Right lobe of liver (tissue), 6 donors: ENCODE data around the gene EML3. TPM values are rescaled to one million over a fixed set of nuclear protein-coding genes. Genes with fewer than 3 reads are reported as not detected.
A peak's percentile ranks its signal among the peaks of the same experiment; 100 is the strongest.

Source experiments
- ATAC-seq, 4 donors: fragments of 200-7000 bp; cut with Tn5 transposase; one replicate each; pipeline ENCODE4 v1.9.1; 2020; ENCODE audit warnings: mild to moderate bottlenecking in 4 of 4, moderate library complexity in 4 of 4
- DNase-seq, 3 donors: peaks; one replicate each; pipeline ENCODE4 v3.0.0-alpha.2; 2020
- H3K27ac ChIP-seq, 3 donors: fragments of 200-600 bp; one replicate each; pipeline ENCODE4 v1.8.0; 2022
- H3K27me3 ChIP-seq, 2 donors: fragments of 200-600 bp; one replicate each; pipeline ENCODE4 v1.8.0; 2022
- H3K36me3 ChIP-seq, 4 donors: fragments of 200-600 bp; sonication (generic) in 1 of 4; one replicate each; pipeline versions ENCODE4 v1.5.1 to v1.8.0; 2017 to 2022; ENCODE audit warnings: control low read depth in 1 of 4
- H3K4me1 ChIP-seq, 4 donors: fragments of 200-600 bp; sonication (generic) in 1 of 4; one replicate each; pipeline versions ENCODE4 v1.5.1 to v1.8.0; 2017 to 2022; ENCODE audit warnings: control low read depth in 1 of 4
- H3K4me3 ChIP-seq, 3 donors: fragments of 200-600 bp; one replicate each; pipeline ENCODE4 v1.8.0; 2022
- H3K9me3 ChIP-seq, 4 donors: fragments of 200-600 bp; sonication (generic) in 1 of 4; one replicate each; pipeline versions ENCODE4 v1.5.1 to v1.8.0; 2017 to 2022; ENCODE audit warnings: control low read depth in 1 of 4
- POLR2A ChIP-seq: fragments of 450-650 bp; IDR thresholded peaks from one replicate; pipeline ENCODE4 v1.6.1; 2017; ENCODE audit warnings: antibody characterized with exemption, mild to moderate bottlenecking
- WGBS: methylation state at CpG from one replicate; pipeline ENCODE4 v1.1.6; 2018; ENCODE audit warnings: low coverage, low lambda C conversion rate; ENCODE audit not compliant: insufficient coverage; ENCODE audit errors: missing lambda C conversion rate; 5-methylcytosine and 5-hydroxymethylcytosine counted together
- intact Hi-C, 2 donors: fragments of 100-400 bp; cut with DNase I; formaldehyde crosslinking; loops; one replicate each; pipeline versions ENCODE4 v1.11.2 to v1.14.1; 2022
- total RNA-seq, 6 experiments: library from RNA; depleted of rRNA in 2 of 6; stranded (reverse); fragments of >200 nt in 2 of 6; fragmentation: NEBNext Ultra II Directional in 3 of 6; extraction: Animal tissue kit (Norgen Biotek cat#: 25700) in 3 of 6; gene quantifications; one replicate each; pipeline versions ENCODE4 v1.1.0 to v1.2.4, GENCODE V29; 2016 to 2023
- TF ChIP-seq, protein P1 (sequence below), 4 donors: fragments of 200-600 bp in 3 of 4; fragments of 450-650 bp in 1 of 4; IDR thresholded peaks; one replicate each; pipeline versions ENCODE4 v1.5.1 to v1.8.0; 2016 to 2022; ENCODE audit warnings: antibody characterized with exemption in 4 of 4, mild to moderate bottlenecking in 2 of 4
- donor health status: DM: no; HTN: yes; CAD: no.
- donor health status: DM: no; HTN: no; CAD: no.
- donor health status: DM: no; HTN: no; CAD: no.
- donor health status: DM: no; HTN: yes; CAD: no.
- donor health status: DM: no; HTN: yes; CAD: no.

EML3 gene
- total RNA-seq, 6 experiments from 2014 or later = 19.1 to 36.4 (median 22.7) TPM

DNA sequence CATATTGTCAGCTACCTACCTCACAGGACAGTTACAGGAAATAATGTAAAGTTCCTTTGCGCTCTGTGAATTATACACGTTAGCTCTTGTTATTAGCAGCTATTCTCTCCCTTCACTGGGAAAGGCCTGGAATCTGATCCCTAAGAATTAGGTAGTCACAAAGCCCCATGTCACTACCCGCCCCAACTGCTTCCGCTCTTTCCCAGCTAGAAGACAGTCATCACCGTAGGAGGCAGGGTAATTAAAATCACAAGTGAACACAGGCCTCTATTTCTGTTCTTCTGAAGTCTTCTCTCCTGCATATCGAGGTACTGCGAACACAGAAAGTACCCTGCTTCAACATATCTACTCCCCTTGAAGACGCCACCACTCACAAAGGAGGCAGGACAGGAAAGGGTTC is 53.4 kb downstream of the EML3 start:
- DNase-seq = no peak
- no peak overlapping the region for H3K27ac ChIP-seq
- no peaks in the 10 kb centered on the region for H3K27me3 ChIP-seq
- TF ChIP-seq POLR2A = no peak
- TF ChIP-seq, protein P1, sequence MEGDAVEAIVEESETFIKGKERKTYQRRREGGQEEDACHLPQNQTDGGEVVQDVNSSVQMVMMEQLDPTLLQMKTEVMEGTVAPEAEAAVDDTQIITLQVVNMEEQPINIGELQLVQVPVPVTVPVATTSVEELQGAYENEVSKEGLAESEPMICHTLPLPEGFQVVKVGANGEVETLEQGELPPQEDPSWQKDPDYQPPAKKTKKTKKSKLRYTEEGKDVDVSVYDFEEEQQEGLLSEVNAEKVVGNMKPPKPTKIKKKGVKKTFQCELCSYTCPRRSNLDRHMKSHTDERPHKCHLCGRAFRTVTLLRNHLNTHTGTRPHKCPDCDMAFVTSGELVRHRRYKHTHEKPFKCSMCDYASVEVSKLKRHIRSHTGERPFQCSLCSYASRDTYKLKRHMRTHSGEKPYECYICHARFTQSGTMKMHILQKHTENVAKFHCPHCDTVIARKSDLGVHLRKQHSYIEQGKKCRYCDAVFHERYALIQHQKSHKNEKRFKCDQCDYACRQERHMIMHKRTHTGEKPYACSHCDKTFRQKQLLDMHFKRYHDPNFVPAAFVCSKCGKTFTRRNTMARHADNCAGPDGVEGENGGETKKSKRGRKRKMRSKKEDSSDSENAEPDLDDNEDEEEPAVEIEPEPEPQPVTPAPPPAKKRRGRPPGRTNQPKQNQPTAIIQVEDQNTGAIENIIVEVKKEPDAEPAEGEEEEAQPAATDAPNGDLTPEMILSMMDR (IDR thresholded peaks at IDR 0.05) = no peak
- intact Hi-C loops = loop anchor here in 1 of 2 donors (5.0 kb wide), 1 partner anchor 137 kb away; no protein-coding TSS in a partner anchor
- peaks cover 0 to 46% (median 19%) of the 10 kb centered on the region in 4 donors for H3K36me3 ChIP-seq
- no peaks in the 10 kb centered on the region for H3K9me3 ChIP-seq
- WGBS = 75% methylated on average over 8 of the region's 8 CpGs
- H3K4me1 ChIP-seq = peaks cover 0 to 31% (median 12%) of the 10 kb centered on the region in 4 donors
- H3K4me3 ChIP-seq = no peak overlapping the region
- ATAC-seq = no peak

DNA sequence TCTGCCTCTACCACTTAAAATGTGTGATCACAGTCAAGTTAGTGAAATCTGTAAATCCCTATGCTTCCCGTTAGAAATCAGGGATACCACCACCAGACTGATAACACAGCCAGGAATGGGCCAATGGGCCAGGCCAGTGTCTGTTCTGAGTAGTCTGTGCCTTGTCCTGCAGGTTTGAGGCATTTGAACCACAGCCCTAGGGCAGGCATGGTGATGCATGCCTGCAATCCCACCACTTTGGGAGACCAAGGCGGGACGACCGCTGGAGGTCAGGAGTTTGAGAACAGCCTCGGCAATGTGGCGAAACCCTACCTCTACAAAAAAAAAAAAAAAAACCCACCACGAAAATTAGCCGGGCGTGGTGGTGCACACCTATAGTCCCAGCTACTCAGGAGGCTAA is 53.9 kb downstream of the EML3 start:
- H3K4me1 ChIP-seq = peaks cover 0 to 36% (median 14%) of the 10 kb centered on the region in 4 donors
- H3K4me3 ChIP-seq = no peak overlapping the region
- DNase-seq (peak in 1 of 3 donors; percentile 25), ATAC-seq (no peak)
- H3K27ac ChIP-seq = no peak overlapping the region
- H3K27me3 ChIP-seq = no peaks in the 10 kb centered on the region
- H3K36me3 ChIP-seq = peaks cover 0 to 42% (median 19%) of the 10 kb centered on the region in 4 donors
- intact Hi-C loops = loop anchor here in 1 of 2 donors (5.0 kb wide), 1 partner anchor 136 kb away; no protein-coding TSS in a partner anchor
- no peaks in the 10 kb centered on the region for H3K9me3 ChIP-seq
- TF ChIP-seq, protein P1 (IDR thresholded peaks at IDR 0.05) = no peak
- no peak for TF ChIP-seq POLR2A
- WGBS = 68% methylated on average over 3 of the region's 9 CpGs

DNA sequence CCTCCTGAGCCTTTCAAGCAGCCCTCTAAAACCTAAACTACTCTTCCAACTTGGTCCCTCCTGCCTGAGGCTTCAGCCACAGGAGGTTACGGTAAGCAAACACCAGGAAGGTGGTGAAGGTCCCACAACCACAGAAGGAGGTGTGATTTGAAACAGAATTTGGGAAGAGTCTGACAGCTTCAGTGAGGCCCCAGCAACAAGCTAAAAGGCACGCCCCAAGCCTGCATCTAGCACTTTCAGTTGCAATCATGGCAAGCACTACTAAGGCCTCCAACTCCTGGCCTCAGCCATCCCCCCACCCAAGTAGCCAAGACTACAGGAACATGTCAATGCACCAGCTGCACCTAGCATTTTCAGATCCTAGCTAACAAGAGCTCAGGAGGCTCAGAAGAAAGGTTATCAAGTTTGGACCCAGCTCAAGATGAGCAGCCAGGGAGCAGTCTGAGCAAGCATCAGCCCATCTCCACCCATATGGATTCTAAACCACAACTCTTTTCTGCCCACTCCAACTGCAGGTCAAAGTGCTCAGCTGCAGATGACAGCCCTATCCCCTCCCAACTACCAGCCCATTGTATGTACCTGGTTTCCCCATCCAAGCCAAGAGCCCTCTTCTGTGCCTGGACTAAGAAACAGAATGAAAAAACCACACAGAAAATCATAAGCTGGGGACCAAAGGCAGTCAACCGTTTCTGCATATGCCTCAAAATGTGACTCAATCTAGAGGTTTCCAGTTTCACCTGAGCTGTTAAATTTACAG is 55.5 kb downstream of the EML3 start:
- TF ChIP-seq POLR2A = no peak
- TF ChIP-seq, protein P1 (IDR thresholded peaks at IDR 0.05) = no peak
- intact Hi-C loops = loop anchor here in 1 of 2 donors (5.0 kb wide), 1 partner anchor 135 kb away; no protein-coding TSS in a partner anchor
- H3K27ac ChIP-seq = peak overlapping the region; percentile 44 to 86 (median 45)
- H3K27me3 ChIP-seq = no peaks in the 10 kb centered on the region
- H3K4me3 ChIP-seq = no peak overlapping the region
- WGBS = 38% methylated on average over 2 of the region's 3 CpGs
- DNase-seq = peak in 1 of 3 donors; percentile 27
- H3K9me3 ChIP-seq = no peaks in the 10 kb centered on the region
- ATAC-seq = no peak
- peaks cover 0 to 52% (median 22%) of the 10 kb centered on the region in 4 donors for H3K4me1 ChIP-seq
- H3K36me3 ChIP-seq = peaks cover 0 to 34% (median 11%) of the 10 kb centered on the region in 4 donors

DNA sequence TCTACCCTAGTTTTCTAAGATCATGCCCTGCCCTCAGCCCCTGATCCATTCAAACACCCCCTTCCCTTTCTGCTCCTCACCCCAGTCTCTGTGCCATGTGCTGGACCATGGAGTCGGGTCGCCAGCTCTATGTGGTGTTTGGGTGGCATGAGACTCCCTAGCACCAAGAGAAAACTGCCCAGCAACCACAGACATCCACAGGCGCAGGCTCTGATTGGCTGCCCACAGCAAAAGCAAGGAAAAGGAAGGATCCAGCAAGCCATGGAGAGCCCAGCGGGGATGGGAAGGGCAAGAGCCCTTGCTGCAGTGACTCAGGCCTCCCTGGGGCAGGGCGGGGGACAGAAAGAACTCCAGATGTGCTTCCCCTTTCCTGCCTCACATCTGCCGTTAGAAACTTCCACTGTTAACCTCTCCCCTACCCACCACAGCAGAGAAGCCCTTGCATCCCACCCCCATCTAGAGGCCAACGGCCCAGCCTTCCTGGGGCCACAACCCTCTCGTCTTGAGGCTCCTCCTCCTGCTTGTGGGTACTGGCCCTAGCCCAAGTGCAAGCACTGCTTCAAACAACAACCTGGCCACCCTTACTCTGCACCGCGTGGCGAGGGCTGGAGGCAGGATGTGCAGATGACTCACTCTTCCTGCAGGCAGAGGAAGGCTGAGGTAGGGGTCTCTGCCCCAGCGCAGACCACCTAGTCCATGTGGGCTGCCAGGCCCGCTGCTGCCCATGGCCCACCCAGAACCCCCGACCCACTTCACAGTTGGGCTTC is 56.3 kb downstream of the EML3 start:
- DNase-seq = peak in 2 of 3 donors; percentile 68 to 71
- 39% methylated on average over 8 of the region's 14 CpGs for WGBS

More for the DNA sequence above, 56.3 kb downstream of the EML3 start:
- Histone ChIP-seq H3K27me3 (no peaks in the 10 kb centered on the region), H3K4me1 (peaks cover 0 to 55% (median 24%) of the 10 kb centered on the region in 4 donors), H3K9me3 (no peaks in the 10 kb centered on the region), H3K27ac (peak overlapping the region; percentile 44 to 86 (median 45)), H3K4me3 (no peak overlapping the region), H3K36me3 (peaks cover 0 to 31% (median 11%) of the 10 kb centered on the region in 4 donors)
- TF ChIP-seq POLR2A = no peak
- TF ChIP-seq, protein P1 (IDR thresholded peaks at IDR 0.05) = no peak
- ATAC-seq = peak; percentile 26 to 40 (median 30)
- intact Hi-C loops = loop anchor here in 1 of 2 donors (5.0 kb wide), 1 partner anchor 134 kb away; no protein-coding TSS in a partner anchor
